GM21447 (cell line): Measurements from ENCODE around the gene FKBP15.
"Not testable (repeated sequence)": the region's sequence is repeated elsewhere in the genome, so short reads cannot be mapped to it uniquely, and the experiment has no call there.

Experiments used
- ATAC-seq: cut with Tn5 transposase; IDR thresholded peaks from one replicate; pipeline ENCODE4 v1.9.1; 2021; ENCODE audit not compliant: unreplicated experiment

Gene FKBP15

GRCh38 chr9:113221003-113221799, at the start of gene FKBP15, which contains the start of gene SLC31A1:
Gene FKBP15, minus strand, starts transcription at chr9:113221277. Its CDS starts 34 bp downstream, at chr9:113221243.
Gene SLC31A1, plus strand, starts transcription at chr9:113221544. Its CDS starts 34,605 bp downstream, at chr9:113256149.
- peak; percentile 72 for ATAC-seq

- ATAC-seq: no peak
These were observed 48.8 kb upstream of the FKBP15 start for GRCh38 chr9:113269871-113270270.

GRCh38 chr9:113269355-113269754, 48.3 kb upstream of the FKBP15 start:
- ATAC-seq: no peak

GRCh38 chr9:113267911-113268566, 47.0 kb upstream of the FKBP15 start:
- ATAC-seq: no peak

GRCh38 chr9:113266174-113266573, 45.1 kb upstream of the FKBP15 start:
- ATAC-seq: no peak

GRCh38 chr9:113261917-113262671, 41.0 kb upstream of the FKBP15 start:
- ATAC-seq: no peak

GRCh38 chr9:113258282-113258681, 37.2 kb upstream of the FKBP15 start:
- no peak for ATAC-seq

- ATAC-seq: no peak
These were observed 36.8 kb upstream of the FKBP15 start for GRCh38 chr9:113257863-113258262.

- no peak for ATAC-seq
These were observed 34.4 kb upstream of the FKBP15 start for GRCh38 chr9:113255438-113255837.

- no peak for ATAC-seq
These were observed 33.9 kb upstream of the FKBP15 start for GRCh38 chr9:113254991-113255390.

- no peak for ATAC-seq
These were observed 29.7 kb upstream of the FKBP15 start for GRCh38 chr9:113250807-113251206.

- ATAC-seq: not testable (repeated sequence)
These were observed 28.6 kb upstream of the FKBP15 start for GRCh38 chr9:113249661-113250060.

GRCh38 chr9:113247640-113248039, 26.6 kb upstream of the FKBP15 start:
- ATAC-seq: no peak

GRCh38 chr9:113246928-113247327, 25.9 kb upstream of the FKBP15 start:
- no peak for ATAC-seq

- ATAC-seq: no peak
These were observed 24.8 kb upstream of the FKBP15 start for GRCh38 chr9:113245894-113246293.

- ATAC-seq: no peak
These were observed 23.5 kb upstream of the FKBP15 start for GRCh38 chr9:113244556-113244955.

- no peak for ATAC-seq
These were observed 20.1 kb upstream of the FKBP15 start for GRCh38 chr9:113241161-113241560.

GRCh38 chr9:113238859-113239232, 17.8 kb upstream of the FKBP15 start:
- ATAC-seq: no peak

GRCh38 chr9:113238202-113238858, 17.3 kb upstream of the FKBP15 start:
- no peak for ATAC-seq

GRCh38 chr9:113237026-113237425, 15.9 kb upstream of the FKBP15 start:
- no peak for ATAC-seq

GRCh38 chr9:113235701-113236255, 14.7 kb upstream of the FKBP15 start:
- ATAC-seq: not testable (repeated sequence)
